ENCODE data around the gene MCF2L.

MCF2L gene

GRCh38 chr13:112979406-112979902 lies 10.4 kb downstream of the MCF2L start:
- Histone ChIP-seq H4K8ac (ENCODE audit: low read depth, low read length) (no peak overlapping the region), H3K9ac (ENCODE audit: low read depth, low read length, poor library complexity) (peak overlapping the region; percentile 12), H2BK12ac (ENCODE audit: low read length) (no peak overlapping the region), H3K27me3 (ENCODE audit: control insufficient read depth in 3 of 3, insufficient read depth in 3 of 3, low read depth in 1 of 3, low read length in 3 of 3) (no peaks in the 10 kb centered on the region), H3K4me2 (ENCODE audit: insufficient read depth, low read length, poor library complexity, severe bottlenecking) (no peak overlapping the region), H4K91ac (ENCODE audit: low read depth, low read length, poor library complexity) (no peak overlapping the region), H3K27ac (replicated peaks; ENCODE audit: low read length) (no peak overlapping the region), H3K23ac (ENCODE audit: low read depth, low read length, poor library complexity) (no peak overlapping the region), H3K36me3 (replicated peaks in 1 of 2; ENCODE audit: control insufficient read depth in 2 of 2, insufficient read depth in 2 of 2, low read length in 2 of 2) (peaks cover 0 to 2% of the 10 kb centered on the region in 2 donors), H3K14ac (ENCODE audit: low read length) (no peak overlapping the region), H3K4ac (ENCODE audit: low read length) (no peak overlapping the region), H2BK5ac (ENCODE audit: low read length) (no peak overlapping the region), H3K18ac (ENCODE audit: low read length) (peak overlapping the region; percentile 58), H3K4me3 (ENCODE audit: low read length in 2 of 2) (no peak overlapping the region), H3K4me1 (ENCODE audit: control insufficient read depth in 2 of 2, insufficient read depth in 1 of 2, low read depth in 1 of 2, low read length in 2 of 2) (peaks cover 10 to 27% of the 10 kb centered on the region in 2 donors), H2BK15ac (ENCODE audit: low read length) (no peak overlapping the region), H3K9me3 (replicated peaks in 1 of 2; ENCODE audit: control insufficient read depth in 2 of 2, insufficient read depth in 1 of 2, low read depth in 1 of 2, low read length in 2 of 2) (peaks cover 0 to 1% of the 10 kb centered on the region in 2 donors), H3K79me1 (ENCODE audit: low read depth, low read length) (peaks cover 19% of the 10 kb centered on the region), H2BK120ac (ENCODE audit: low read depth, low read length) (no peak overlapping the region), H2AFZ (ENCODE audit: low read length) (no peak overlapping the region), H2AK5ac (ENCODE audit: low read depth, low read length) (no peak overlapping the region)
- WGBS, 2 donors (ENCODE audit: extremely low coverage in 2 of 2, insufficient read length in 2 of 2, insufficient replicate concordance in 1 of 2) = no CpG with 5 or more reads among the region's 24 CpGs
- DNase-seq (ENCODE audit: low spot score) = no peak

GRCh38 chr13:112980434-112980833 lies 11.4 kb downstream of the MCF2L start:
- H3K4me3 ChIP-seq (ENCODE audit: low read length in 2 of 2) = no peak overlapping the region
- H4K8ac ChIP-seq (ENCODE audit: low read depth, low read length) = no peak overlapping the region
- H4K91ac ChIP-seq (ENCODE audit: low read depth, low read length, poor library complexity) = no peak overlapping the region
- H2AK5ac ChIP-seq (ENCODE audit: low read depth, low read length) = peak overlapping the region; percentile 88
- no peak overlapping the region for H2BK120ac ChIP-seq (ENCODE audit: low read depth, low read length)
- H3K9me3 ChIP-seq (replicated peaks in 1 of 2; ENCODE audit: control insufficient read depth in 2 of 2, insufficient read depth in 1 of 2, low read depth in 1 of 2, low read length in 2 of 2) = peaks cover 0 to 1% of the 10 kb centered on the region in 2 donors
- peak overlapping the region; percentile 34 for H3K23ac ChIP-seq (ENCODE audit: low read depth, low read length, poor library complexity)
- no peak overlapping the region for H3K4me2 ChIP-seq (ENCODE audit: insufficient read depth, low read length, poor library complexity, severe bottlenecking)
- H3K18ac ChIP-seq (ENCODE audit: low read length) = peak overlapping the region; percentile 44
- no peaks in the 10 kb centered on the region for H3K36me3 ChIP-seq (replicated peaks in 1 of 2; ENCODE audit: control insufficient read depth in 2 of 2, insufficient read depth in 2 of 2, low read length in 2 of 2)
- peak overlapping the region; percentile 66 for H2BK5ac ChIP-seq (ENCODE audit: low read length)
- H3K4me1 ChIP-seq (ENCODE audit: control insufficient read depth in 2 of 2, insufficient read depth in 1 of 2, low read depth in 1 of 2, low read length in 2 of 2) = peaks cover 10 to 29% of the 10 kb centered on the region in 2 donors
- H3K27ac ChIP-seq (replicated peaks; ENCODE audit: low read length) = no peak overlapping the region
- H3K4ac ChIP-seq (ENCODE audit: low read length) = no peak overlapping the region
- H3K79me1 ChIP-seq (ENCODE audit: low read depth, low read length) = peaks cover 18% of the 10 kb centered on the region
- no peak overlapping the region for H3K9ac ChIP-seq (ENCODE audit: low read depth, low read length, poor library complexity)
- no peak overlapping the region for H2BK12ac ChIP-seq (ENCODE audit: low read length)
- no peak for DNase-seq (ENCODE audit: low spot score)
- H3K14ac ChIP-seq (ENCODE audit: low read length) = no peak overlapping the region
- WGBS, 2 donors (ENCODE audit: extremely low coverage in 2 of 2, insufficient read length in 2 of 2, insufficient replicate concordance in 1 of 2) = no CpG with 5 or more reads among the region's 18 CpGs
- no peak overlapping the region for H2AFZ ChIP-seq (ENCODE audit: low read length)
- H3K27me3 ChIP-seq (ENCODE audit: control insufficient read depth in 3 of 3, insufficient read depth in 3 of 3, low read depth in 1 of 3, low read length in 3 of 3) = no peaks in the 10 kb centered on the region
- H2BK15ac ChIP-seq (ENCODE audit: low read length) = no peak overlapping the region

- Histone ChIP-seq H2BK15ac (ENCODE audit: low read length) (peak overlapping the region; percentile 49), H4K8ac (ENCODE audit: low read depth, low read length) (no peak overlapping the region), H4K91ac (ENCODE audit: low read depth, low read length, poor library complexity) (peak overlapping the region; percentile 64), H3K4ac (ENCODE audit: low read length) (peak overlapping the region; percentile 66), H2AK5ac (ENCODE audit: low read depth, low read length) (peak overlapping the region; percentile 95), H2AFZ (ENCODE audit: low read length) (no peak overlapping the region), H3K4me3 (ENCODE audit: low read length in 2 of 2) (no peak overlapping the region), H3K4me1 (ENCODE audit: control insufficient read depth in 2 of 2, insufficient read depth in 1 of 2, low read depth in 1 of 2, low read length in 2 of 2) (peaks cover 10 to 27% of the 10 kb centered on the region in 2 donors), H3K23ac (ENCODE audit: low read depth, low read length, poor library complexity) (peak overlapping the region; percentile 73), H2BK12ac (ENCODE audit: low read length) (peak overlapping the region; percentile 58), H2BK120ac (ENCODE audit: low read depth, low read length) (no peak overlapping the region), H3K27ac (replicated peaks; ENCODE audit: low read length) (no peak overlapping the region), H3K4me2 (ENCODE audit: insufficient read depth, low read length, poor library complexity, severe bottlenecking) (no peak overlapping the region), H2BK5ac (ENCODE audit: low read length) (peak overlapping the region; percentile 57), H3K9ac (ENCODE audit: low read depth, low read length, poor library complexity) (peak overlapping the region; percentile 84), H3K9me3 (replicated peaks in 1 of 2; ENCODE audit: control insufficient read depth in 2 of 2, insufficient read depth in 1 of 2, low read depth in 1 of 2, low read length in 2 of 2) (peaks cover 0 to 1% of the 10 kb centered on the region in 2 donors), H3K27me3 (ENCODE audit: control insufficient read depth in 3 of 3, insufficient read depth in 3 of 3, low read depth in 1 of 3, low read length in 3 of 3) (no peaks in the 10 kb centered on the region), H3K79me1 (ENCODE audit: low read depth, low read length) (peaks cover 18% of the 10 kb centered on the region), H3K36me3 (replicated peaks in 1 of 2; ENCODE audit: control insufficient read depth in 2 of 2, insufficient read depth in 2 of 2, low read length in 2 of 2) (no peaks in the 10 kb centered on the region), H3K14ac (ENCODE audit: low read length) (peak overlapping the region; percentile 94), H3K18ac (ENCODE audit: low read length) (peak overlapping the region; percentile 89)
- DNase-seq (ENCODE audit: low spot score) = no peak
- WGBS, 2 donors (ENCODE audit: extremely low coverage in 2 of 2, insufficient read length in 2 of 2, insufficient replicate concordance in 1 of 2) = no CpG with 5 or more reads among the region's 20 CpGs
Measured at GRCh38 chr13:112981451-112981850, 12.4 kb downstream of the MCF2L start.

- H4K91ac ChIP-seq (ENCODE audit: low read depth, low read length, poor library complexity) = no peak overlapping the region
- H2BK12ac ChIP-seq (ENCODE audit: low read length) = peak overlapping the region; percentile 73
- no peak for DNase-seq (ENCODE audit: low spot score)
- no peak overlapping the region for H3K4ac ChIP-seq (ENCODE audit: low read length)
- peak overlapping the region; percentile 98 for H3K14ac ChIP-seq (ENCODE audit: low read length)
- no peaks in the 10 kb centered on the region for H3K27me3 ChIP-seq (ENCODE audit: control insufficient read depth in 3 of 3, insufficient read depth in 3 of 3, low read depth in 1 of 3, low read length in 3 of 3)
- peak overlapping the region; percentile 89 for H3K18ac ChIP-seq (ENCODE audit: low read length)
- H2BK120ac ChIP-seq (ENCODE audit: low read depth, low read length) = no peak overlapping the region
- no peak overlapping the region for H3K27ac ChIP-seq (replicated peaks; ENCODE audit: low read length)
- H3K4me3 ChIP-seq (ENCODE audit: low read length in 2 of 2) = no peak overlapping the region
- H3K4me1 ChIP-seq (ENCODE audit: control insufficient read depth in 2 of 2, insufficient read depth in 1 of 2, low read depth in 1 of 2, low read length in 2 of 2) = peaks cover 10 to 25% of the 10 kb centered on the region in 2 donors
- H2BK15ac ChIP-seq (ENCODE audit: low read length) = no peak overlapping the region
- peak overlapping the region; percentile 43 for H4K8ac ChIP-seq (ENCODE audit: low read depth, low read length)
- peak overlapping the region; percentile 80 for H3K23ac ChIP-seq (ENCODE audit: low read depth, low read length, poor library complexity)
- H3K79me1 ChIP-seq (ENCODE audit: low read depth, low read length) = peaks cover 18% of the 10 kb centered on the region
- H3K9ac ChIP-seq (ENCODE audit: low read depth, low read length, poor library complexity) = peak overlapping the region; percentile 86
- H3K9me3 ChIP-seq (replicated peaks in 1 of 2; ENCODE audit: control insufficient read depth in 2 of 2, insufficient read depth in 1 of 2, low read depth in 1 of 2, low read length in 2 of 2) = peaks cover under 1 to 1% of the 10 kb centered on the region in 2 donors
- peak overlapping the region; percentile 53 for H2BK5ac ChIP-seq (ENCODE audit: low read length)
- H3K4me2 ChIP-seq (ENCODE audit: insufficient read depth, low read length, poor library complexity, severe bottlenecking) = no peak overlapping the region
- peak overlapping the region; percentile 95 for H2AK5ac ChIP-seq (ENCODE audit: low read depth, low read length)
- no peaks in the 10 kb centered on the region for H3K36me3 ChIP-seq (replicated peaks in 1 of 2; ENCODE audit: control insufficient read depth in 2 of 2, insufficient read depth in 2 of 2, low read length in 2 of 2)
- no peak overlapping the region for H2AFZ ChIP-seq (ENCODE audit: low read length)
- no CpG with 5 or more reads among the region's 33 CpGs for WGBS, 2 donors (ENCODE audit: extremely low coverage in 2 of 2, insufficient read length in 2 of 2, insufficient replicate concordance in 1 of 2)
Measured at GRCh38 chr13:112982281-112983041, 13.4 kb downstream of the MCF2L start.

All from neuronal stem cell (in vitro differentiated cells).